CD14-positive monocyte (primary cell): ENCODE measurements around the gene DDIAS. TPM values are rescaled to one million over a fixed set of nuclear protein-coding genes. Genes with fewer than 3 reads are reported as not detected.
A peak's percentile ranks its signal among the peaks of the same experiment; 100 is the strongest.

Source experiments
- DNase-seq, 3 donors: peaks; one replicate each; pipeline ENCODE4 v3.0.0-alpha.2; 2011 to 2022
- H2AFZ ChIP-seq: 2 replicates; pipeline ENCODE4 v1.6.0; 2012; ENCODE audit warnings: mild to moderate bottlenecking, low read depth, low read length, inconsistent platforms; ENCODE audit not compliant: insufficient read depth, poor library complexity, severe bottlenecking
- H3K27ac ChIP-seq, 2 donors: 1 replicate in 1 of 2; 2 replicates in 1 of 2; pipeline ENCODE4 v1.5.1; 2012 to 2013; ENCODE audit warnings: low read length in 2 of 2, control low read depth in 1 of 2, inconsistent platforms in 1 of 2, low read depth in 1 of 2, mild to moderate bottlenecking in 1 of 2
- H3K27me3 ChIP-seq, 2 donors: one replicate each; pipeline versions ENCODE4 v1.6.0 to v1.6.1; 2011 to 2013; ENCODE audit warnings: low read length in 2 of 2; ENCODE audit not compliant: control insufficient read depth in 2 of 2, insufficient read depth in 2 of 2
- H3K36me3 ChIP-seq, 2 donors: replicated peaks in 1 of 2; 1 replicate in 1 of 2; 2 replicates in 1 of 2; pipeline versions ENCODE4 v1.5.1 to v1.6.1; 2012 to 2013; ENCODE audit warnings: low read length in 2 of 2, control low read depth in 1 of 2, inconsistent platforms in 1 of 2, mild to moderate bottlenecking in 1 of 2; ENCODE audit not compliant: insufficient read depth in 2 of 2, control insufficient read depth in 1 of 2
- H3K4me1 ChIP-seq, 2 donors: 1 replicate in 1 of 2; 2 replicates in 1 of 2; pipeline versions ENCODE4 v1.5.1 to v1.6.1; 2012 to 2013; ENCODE audit warnings: low read length in 2 of 2, control low read depth in 1 of 2, inconsistent platforms in 1 of 2, mild to moderate bottlenecking in 1 of 2, moderate library complexity in 1 of 2; ENCODE audit not compliant: insufficient read depth in 2 of 2, control insufficient read depth in 1 of 2
- H3K4me2 ChIP-seq: replicated peaks from 2 replicates; pipeline ENCODE3; 2012; ENCODE audit warnings: low read length, moderate library complexity, mild to moderate bottlenecking; ENCODE audit not compliant: poor library complexity, severe bottlenecking; ENCODE audit errors: extremely low read depth
- H3K4me3 ChIP-seq, 3 experiments: fragments of 200-600 bp in 1 of 3; sonication (generic) in 1 of 3; replicated peaks in 1 of 3; 1 replicate in 2 of 3; 2 replicates in 1 of 3; pipeline ENCODE4 v1.5.1; 2011 to 2013; ENCODE audit warnings: low read length in 3 of 3, mild to moderate bottlenecking in 3 of 3, control low read depth in 2 of 3, low read depth in 2 of 3, inconsistent platforms in 1 of 3, moderate library complexity in 1 of 3
- H3K79me2 ChIP-seq: 2 replicates; pipeline ENCODE4 v1.6.0; 2012; ENCODE audit warnings: mild to moderate bottlenecking, control low read depth, inconsistent platforms, low read length, moderate library complexity; ENCODE audit not compliant: insufficient read depth
- H3K9ac ChIP-seq: 2 replicates; pipeline ENCODE4 v1.6.0; 2017; ENCODE audit warnings: low read length, mild to moderate bottlenecking; ENCODE audit not compliant: insufficient read depth, poor library complexity, severe bottlenecking
- H3K9me3 ChIP-seq, 2 donors: replicated peaks in 1 of 2; 1 replicate in 1 of 2; 2 replicates in 1 of 2; pipeline versions ENCODE4 v1.5.1 to v1.6.1; 2012 to 2013; ENCODE audit warnings: low read length in 2 of 2, control low read depth in 1 of 2; ENCODE audit not compliant: control insufficient read depth in 1 of 2, insufficient read depth in 1 of 2
- H4K20me1 ChIP-seq: 2 replicates; pipeline ENCODE4 v1.6.0; 2012; ENCODE audit warnings: mild to moderate bottlenecking, low read length, control low read depth, moderate library complexity; ENCODE audit not compliant: insufficient read depth
- H3K27ac Mint-ChIP-seq, 7 donors: one replicate each; pipeline ENCODE4 v1.8.0; 2020; ENCODE audit warnings: mild to moderate bottlenecking in 7 of 7, mixed read lengths in 7 of 7, moderate library complexity in 6 of 7, inconsistent platforms in 2 of 7
- H3K27me3 Mint-ChIP-seq, 3 donors: one replicate each; pipeline ENCODE4 v1.8.0; 2021 to 2022; ENCODE audit warnings: low read depth in 3 of 3, mild to moderate bottlenecking in 3 of 3, mixed read lengths in 3 of 3, moderate library complexity in 3 of 3, inconsistent platforms in 1 of 3
- H3K36me3 Mint-ChIP-seq, 2 donors: one replicate each; pipeline ENCODE4 v1.8.0; 2020; ENCODE audit warnings: mixed read lengths in 2 of 2, inconsistent platforms in 1 of 2, mild to moderate bottlenecking in 1 of 2
- H3K4me1 Mint-ChIP-seq: one replicate; pipeline ENCODE4 v1.8.0; 2020; ENCODE audit warnings: mild to moderate bottlenecking, mixed read lengths
- H3K4me3 Mint-ChIP-seq, 2 donors: one replicate each; pipeline ENCODE4 v1.8.0; 2020; ENCODE audit warnings: mild to moderate bottlenecking in 2 of 2, mixed read lengths in 2 of 2, moderate library complexity in 1 of 2
- H3K9me3 Mint-ChIP-seq, 7 donors: one replicate each; pipeline ENCODE4 v1.8.0; 2020 to 2022; ENCODE audit warnings: mixed read lengths in 7 of 7, mild to moderate bottlenecking in 6 of 7, moderate library complexity in 6 of 7, inconsistent platforms in 2 of 7
- WGBS: methylation state at CpG from one replicate; pipeline ENCODE4 v1.1.5; 2013; ENCODE audit warnings: missing lambda C conversion rate; ENCODE audit not compliant: insufficient coverage; 5-methylcytosine and 5-hydroxymethylcytosine counted together
- intact Hi-C, 2 donors: fragments of 100-400 bp; cut with micrococcal nuclease; formaldehyde crosslinking; loops; one replicate each; pipeline versions ENCODE4 v1.15.0 to v1.15.1; 2023
- polyA plus RNA-seq, 3 donors: library from polyadenylated mRNA; depleted of rRNA in 1 of 3; unstranded in 2 of 3; stranded (reverse) in 1 of 3; fragments of 300-500 nt in 2 of 3; fragments of >200 nt in 1 of 3; fragmentation: Illumina TruSeq in 2 of 3; gene quantifications; 1 replicate in 2 of 3; 2 replicates in 1 of 3; pipeline ENCODE4 v1.2.3, GENCODE V29; 2012 to 2021
- TF ChIP-seq, protein P1 (sequence below): fragments of 200-600 bp; IDR thresholded peaks from one replicate; pipeline ENCODE4 v1.8.0; 2022; ENCODE audit warnings: antibody characterized with exemption, mild to moderate bottlenecking

The DDIAS gene
- polyA plus RNA-seq, 3 donors, result 6.0 to 14.1 (median 13.5) TPM

GRCh38 chr11:82889133-82890001 lies 12.2 kb upstream of the DDIAS start:
- 0% methylated on average over 3 of the region's 6 CpGs for WGBS
- peak overlapping the region; percentile 55 to 82 for H3K27ac ChIP-seq
- H2AFZ ChIP-seq, result no peak overlapping the region
- no peaks in the 10 kb centered on the region for H3K9me3 ChIP-seq
- Mint-ChIP-seq H3K4me1 (peaks cover 31% of the 10 kb centered on the region), H3K4me3 (no peak overlapping the region), H3K9me3 (peaks cover 0 to 1% (median 0%) of the 10 kb centered on the region in 7 donors), H3K27me3 (no peaks in the 10 kb centered on the region), H3K36me3 (peaks cover 17% of the 10 kb centered on the region in 2 donors), H3K27ac (no peak overlapping the region)
- H3K36me3 ChIP-seq, result peaks cover 6% of the 10 kb centered on the region in 2 donors
- H3K4me3 ChIP-seq, result peak overlapping the region; percentile 64 to 98 (median 87)
- DNase-seq, result peak; percentile 69 to 84 (median 80)
- TF ChIP-seq, protein P1, sequence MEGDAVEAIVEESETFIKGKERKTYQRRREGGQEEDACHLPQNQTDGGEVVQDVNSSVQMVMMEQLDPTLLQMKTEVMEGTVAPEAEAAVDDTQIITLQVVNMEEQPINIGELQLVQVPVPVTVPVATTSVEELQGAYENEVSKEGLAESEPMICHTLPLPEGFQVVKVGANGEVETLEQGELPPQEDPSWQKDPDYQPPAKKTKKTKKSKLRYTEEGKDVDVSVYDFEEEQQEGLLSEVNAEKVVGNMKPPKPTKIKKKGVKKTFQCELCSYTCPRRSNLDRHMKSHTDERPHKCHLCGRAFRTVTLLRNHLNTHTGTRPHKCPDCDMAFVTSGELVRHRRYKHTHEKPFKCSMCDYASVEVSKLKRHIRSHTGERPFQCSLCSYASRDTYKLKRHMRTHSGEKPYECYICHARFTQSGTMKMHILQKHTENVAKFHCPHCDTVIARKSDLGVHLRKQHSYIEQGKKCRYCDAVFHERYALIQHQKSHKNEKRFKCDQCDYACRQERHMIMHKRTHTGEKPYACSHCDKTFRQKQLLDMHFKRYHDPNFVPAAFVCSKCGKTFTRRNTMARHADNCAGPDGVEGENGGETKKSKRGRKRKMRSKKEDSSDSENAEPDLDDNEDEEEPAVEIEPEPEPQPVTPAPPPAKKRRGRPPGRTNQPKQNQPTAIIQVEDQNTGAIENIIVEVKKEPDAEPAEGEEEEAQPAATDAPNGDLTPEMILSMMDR, result no peak
- intact Hi-C loops, result no loop called here
- H3K79me2 ChIP-seq, result peaks cover 98% of the 10 kb centered on the region
- peaks cover 45 to 74% of the 10 kb centered on the region in 2 donors for H3K4me1 ChIP-seq
- H3K27me3 ChIP-seq, result no peaks in the 10 kb centered on the region
- H3K9ac ChIP-seq, result peak overlapping the region; percentile 51
- peak overlapping the region; percentile 96 for H3K4me2 ChIP-seq
- peaks cover 17% of the 10 kb centered on the region for H4K20me1 ChIP-seq

DNA sequence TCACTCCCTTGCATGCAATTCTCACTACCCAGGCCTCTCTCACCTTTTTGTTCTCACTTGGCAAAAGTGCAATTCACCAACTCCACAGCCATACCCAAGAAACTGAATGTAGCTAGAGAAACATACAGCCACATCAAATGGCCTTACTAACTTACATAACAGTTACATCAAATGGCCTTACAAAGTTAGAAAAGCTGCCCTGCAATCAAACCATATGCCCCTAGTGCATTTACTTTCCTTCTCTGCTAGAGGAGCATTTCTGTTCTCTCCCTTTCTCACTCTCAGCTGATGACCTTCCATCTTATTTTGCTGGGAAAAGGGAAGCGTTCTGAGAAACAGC lies 11.6 kb upstream of the DDIAS start:
- H3K9ac ChIP-seq, result peak overlapping the region; percentile 51
- DNase-seq, result no peak
- no peaks in the 10 kb centered on the region for H3K27me3 Mint-ChIP-seq
- peaks cover 17% of the 10 kb centered on the region for H4K20me1 ChIP-seq
- peaks cover 98% of the 10 kb centered on the region for H3K79me2 ChIP-seq
- H3K4me3 Mint-ChIP-seq, result no peak overlapping the region
- no peaks in the 10 kb centered on the region for H3K9me3 ChIP-seq
- intact Hi-C loops, result no loop called here
- H3K4me3 ChIP-seq, result peak overlapping the region; percentile 64 to 98 (median 87)
- peaks cover 6% of the 10 kb centered on the region in 2 donors for H3K36me3 ChIP-seq
- H3K4me2 ChIP-seq, result peak overlapping the region; percentile 96
- no peak overlapping the region for H3K27ac Mint-ChIP-seq
- H3K27ac ChIP-seq, result peak overlapping the region; percentile 55 to 82
- no CpG with 5 or more reads among the region's 1 CpG for WGBS
- peaks cover 0 to 1% (median 0%) of the 10 kb centered on the region in 7 donors for H3K9me3 Mint-ChIP-seq
- H3K36me3 Mint-ChIP-seq, result peaks cover 17% of the 10 kb centered on the region in 2 donors
- TF ChIP-seq, protein P1, result no peak
- H3K27me3 ChIP-seq, result no peaks in the 10 kb centered on the region
- H3K4me1 Mint-ChIP-seq, result peaks cover 31% of the 10 kb centered on the region
- H3K4me1 ChIP-seq, result peaks cover 41 to 74% of the 10 kb centered on the region in 2 donors
- H2AFZ ChIP-seq, result no peak overlapping the region
